ENCODE measurements around the gene ARAP3.

The ARAP3 gene

DNA sequence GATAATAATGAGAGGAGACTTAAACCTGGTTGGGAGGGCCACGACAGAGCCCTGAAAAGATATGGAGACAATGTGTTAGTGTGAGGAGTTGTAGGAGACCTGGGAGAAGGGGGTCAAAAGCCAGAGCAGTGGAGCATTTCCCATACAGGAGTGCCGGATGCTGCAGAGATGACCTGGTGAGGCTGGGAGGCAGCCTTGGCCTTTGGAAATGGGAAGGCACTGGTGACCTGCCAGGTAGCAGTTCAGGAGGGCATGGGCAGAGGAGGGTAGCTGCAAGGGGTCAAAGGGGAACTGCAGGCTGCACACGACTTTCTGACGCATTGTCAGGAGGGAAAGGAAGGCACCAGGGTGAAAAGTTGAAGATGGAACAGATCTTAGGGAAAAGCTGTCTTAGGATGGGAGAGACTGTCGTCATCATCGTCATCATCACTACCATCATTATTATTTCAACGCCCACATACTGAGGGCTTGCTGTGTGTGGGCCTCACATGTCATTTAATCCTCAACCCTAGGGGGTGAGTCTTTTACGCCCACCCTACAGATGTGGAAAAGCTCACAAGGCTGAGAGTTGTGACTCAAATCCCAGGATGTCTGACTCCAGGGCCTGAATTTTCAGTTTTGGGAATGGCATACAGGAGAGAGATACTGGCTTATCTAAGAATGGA lies 13.3 kb downstream of the ARAP3 start:
- DNase-seq (ENCODE audit: extremely low read depth, low read depth), result no peak
- TF ChIP-seq, protein P1, sequence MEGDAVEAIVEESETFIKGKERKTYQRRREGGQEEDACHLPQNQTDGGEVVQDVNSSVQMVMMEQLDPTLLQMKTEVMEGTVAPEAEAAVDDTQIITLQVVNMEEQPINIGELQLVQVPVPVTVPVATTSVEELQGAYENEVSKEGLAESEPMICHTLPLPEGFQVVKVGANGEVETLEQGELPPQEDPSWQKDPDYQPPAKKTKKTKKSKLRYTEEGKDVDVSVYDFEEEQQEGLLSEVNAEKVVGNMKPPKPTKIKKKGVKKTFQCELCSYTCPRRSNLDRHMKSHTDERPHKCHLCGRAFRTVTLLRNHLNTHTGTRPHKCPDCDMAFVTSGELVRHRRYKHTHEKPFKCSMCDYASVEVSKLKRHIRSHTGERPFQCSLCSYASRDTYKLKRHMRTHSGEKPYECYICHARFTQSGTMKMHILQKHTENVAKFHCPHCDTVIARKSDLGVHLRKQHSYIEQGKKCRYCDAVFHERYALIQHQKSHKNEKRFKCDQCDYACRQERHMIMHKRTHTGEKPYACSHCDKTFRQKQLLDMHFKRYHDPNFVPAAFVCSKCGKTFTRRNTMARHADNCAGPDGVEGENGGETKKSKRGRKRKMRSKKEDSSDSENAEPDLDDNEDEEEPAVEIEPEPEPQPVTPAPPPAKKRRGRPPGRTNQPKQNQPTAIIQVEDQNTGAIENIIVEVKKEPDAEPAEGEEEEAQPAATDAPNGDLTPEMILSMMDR (IDR thresholded peaks at IDR 0.05; ENCODE audit: low read depth, low read length), result no peak

DNA sequence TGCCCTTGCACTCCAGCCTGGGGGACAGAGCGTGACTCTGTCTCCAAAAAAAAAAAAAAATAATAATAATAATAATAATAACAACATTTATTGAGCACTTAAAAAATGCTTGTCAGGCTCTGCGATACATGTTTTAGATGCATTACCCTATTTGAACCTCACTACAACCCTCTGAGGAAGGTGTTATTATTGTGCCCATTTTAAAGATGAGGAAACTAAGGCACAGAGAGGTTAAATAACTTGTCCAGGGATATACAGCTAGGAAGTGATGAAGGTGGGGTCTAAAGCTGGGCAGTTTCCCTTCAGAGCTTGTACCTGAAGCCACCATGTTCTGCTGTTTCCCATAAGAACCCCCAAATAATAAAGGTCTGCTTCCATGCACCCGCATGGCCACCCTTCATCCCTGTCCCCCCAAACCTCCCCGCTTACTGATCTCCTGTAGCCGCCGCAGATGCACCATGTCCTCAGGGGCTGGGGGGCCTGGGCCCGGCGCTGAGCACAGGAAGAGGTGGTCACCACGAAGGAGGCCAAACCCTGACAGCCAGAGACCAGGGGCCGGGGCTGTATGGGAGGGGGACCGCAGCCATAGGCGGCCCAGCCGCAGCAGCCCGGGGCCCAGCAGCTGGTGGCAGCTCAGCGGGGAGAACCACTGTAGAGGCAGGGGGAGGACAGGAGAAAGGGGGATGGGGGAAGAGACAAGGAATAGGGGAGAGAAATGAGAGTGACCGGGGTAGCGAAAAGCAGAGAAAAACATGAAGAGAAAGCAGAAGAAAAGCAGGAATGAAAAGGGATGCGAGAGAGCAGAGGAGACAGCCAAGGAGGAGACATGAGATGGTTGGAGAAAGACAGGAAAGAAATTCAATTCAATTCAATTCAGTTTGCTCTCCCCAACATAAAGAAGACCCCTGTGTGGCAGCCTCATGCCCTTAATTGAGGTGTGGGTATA lies 15.8 kb downstream of the ARAP3 start:
- DNase-seq (ENCODE audit: extremely low read depth, low read depth), result no peak
- TF ChIP-seq, protein P1 (IDR thresholded peaks at IDR 0.05; ENCODE audit: low read depth, low read length), result no peak

DNA sequence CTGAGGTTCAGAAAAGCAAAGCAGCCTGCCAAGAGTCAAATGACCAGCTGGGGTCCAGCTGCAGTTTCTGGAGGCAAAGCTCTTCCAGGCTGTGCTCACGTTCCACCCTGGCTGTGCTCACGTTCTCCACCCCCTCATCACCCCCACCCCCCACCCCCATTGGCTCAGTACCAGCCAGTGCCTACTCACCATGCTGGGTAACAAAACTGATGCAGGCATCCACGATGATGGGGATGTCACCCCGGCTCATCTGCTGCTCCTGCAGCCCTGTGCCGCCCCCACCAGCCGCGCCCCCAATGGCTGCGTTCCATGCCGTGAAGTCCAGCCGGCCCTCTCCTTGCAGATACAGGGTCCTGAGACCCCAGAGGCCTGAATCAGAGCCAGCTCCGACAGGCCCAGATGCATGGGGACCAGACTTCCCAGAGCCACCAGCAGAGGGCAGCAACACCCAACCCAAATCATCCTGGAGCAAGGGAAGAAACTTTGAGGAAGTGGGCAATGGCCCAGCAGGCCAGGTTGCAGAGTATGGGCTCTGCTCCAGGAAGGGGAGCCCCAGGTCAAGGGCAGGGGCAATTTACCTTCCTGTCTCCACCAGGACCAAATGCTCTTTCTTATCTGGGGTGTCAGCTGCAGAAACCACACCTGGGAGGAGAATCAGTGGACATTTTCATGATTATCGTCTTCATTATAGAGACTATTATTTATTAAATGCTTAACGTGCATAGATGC lies 17.1 kb downstream of the ARAP3 start:
- TF ChIP-seq, protein P1 (IDR thresholded peaks at IDR 0.05; ENCODE audit: low read depth, low read length), result peak; percentile 96
- DNase-seq (ENCODE audit: extremely low read depth, low read depth), result no peak

DNA sequence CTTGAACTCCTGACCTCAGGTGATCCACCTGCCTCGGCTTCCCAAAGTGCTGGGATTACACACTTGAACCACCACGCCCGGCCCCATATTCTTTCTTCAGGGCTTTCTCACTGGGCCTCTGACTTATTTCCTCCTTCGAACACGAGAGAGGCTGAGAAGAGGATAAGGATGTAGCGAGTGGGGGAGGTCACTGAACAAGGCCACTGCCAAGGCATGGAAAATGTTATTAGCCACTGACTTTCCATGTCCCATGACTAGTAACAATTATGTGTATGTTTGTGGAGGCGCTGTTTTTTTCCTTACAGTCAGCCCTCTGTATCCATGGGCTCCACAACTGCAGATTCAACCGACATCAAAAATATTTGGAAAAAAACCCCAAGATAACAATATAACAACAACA lies 18.5 kb downstream of the ARAP3 start:
- TF ChIP-seq, protein P1 (IDR thresholded peaks at IDR 0.05; ENCODE audit: low read depth, low read length), result no peak
- no peak for DNase-seq (ENCODE audit: extremely low read depth, low read depth)

DNA sequence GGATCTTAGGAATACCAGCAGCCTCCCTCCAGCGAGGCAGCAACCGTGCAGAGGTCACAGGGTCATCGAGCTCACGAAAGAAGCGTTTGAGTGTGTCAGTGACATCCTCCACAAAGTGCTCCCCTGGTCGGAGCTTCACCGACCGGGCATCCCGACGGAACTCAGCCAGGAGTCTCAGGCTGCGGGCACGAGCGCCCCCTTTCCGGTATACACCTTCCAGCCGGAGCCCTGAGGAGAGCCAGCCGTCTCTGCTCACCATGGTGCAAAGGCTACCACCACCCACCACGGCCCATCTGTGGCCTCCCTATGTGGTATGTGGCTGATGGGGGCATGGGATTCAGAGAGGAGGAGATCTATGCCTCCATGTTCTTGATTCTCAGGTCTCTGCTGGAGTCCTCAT lies 20.0 kb downstream of the ARAP3 start:
- TF ChIP-seq, protein P1 (IDR thresholded peaks at IDR 0.05; ENCODE audit: low read depth, low read length), result no peak
- DNase-seq (ENCODE audit: extremely low read depth, low read depth), result no peak

DNA sequence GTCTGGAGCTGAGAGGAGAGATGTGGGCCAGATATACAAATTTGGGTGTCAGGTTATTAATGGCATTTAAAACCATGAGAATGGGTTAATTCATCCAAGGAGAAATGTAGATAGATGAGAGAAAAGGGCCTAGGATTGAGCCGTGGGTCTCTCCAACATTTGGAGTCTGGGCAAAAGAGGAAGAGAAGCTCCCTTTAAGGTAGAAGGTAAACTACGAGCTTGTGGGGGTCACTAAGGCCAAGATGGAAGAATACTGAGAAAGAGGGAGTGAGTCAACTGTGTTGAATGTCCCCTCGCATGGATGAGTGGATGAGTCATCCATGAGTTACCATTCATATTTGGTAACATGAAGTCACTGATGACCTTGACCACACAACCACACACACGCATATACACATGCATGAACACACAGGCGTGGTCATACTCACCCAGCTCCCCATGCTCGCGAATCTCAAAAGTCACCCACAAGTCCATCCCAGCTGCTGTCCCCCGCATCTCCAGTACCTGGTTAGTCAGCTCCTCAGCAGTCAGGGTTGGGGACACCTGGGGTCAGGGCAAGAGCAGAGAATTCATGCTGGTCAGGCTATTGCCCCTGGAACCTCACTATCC lies 24.0 kb downstream of the ARAP3 start:
- TF ChIP-seq, protein P1 (IDR thresholded peaks at IDR 0.05; ENCODE audit: low read depth, low read length), result no peak
- DNase-seq (ENCODE audit: extremely low read depth, low read depth), result peak; percentile 56

Measured in AG09319 (cell line).